ENCODE results near the gene DPPA5.
"Not testable (repeated sequence)": the region's sequence is repeated elsewhere in the genome, so short reads cannot be mapped to it uniquely, and the experiment has no call there.

DPPA5 gene, protein sequence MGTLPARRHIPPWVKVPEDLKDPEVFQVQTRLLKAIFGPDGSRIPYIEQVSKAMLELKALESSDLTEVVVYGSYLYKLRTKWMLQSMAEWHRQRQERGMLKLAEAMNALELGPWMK

DNA sequence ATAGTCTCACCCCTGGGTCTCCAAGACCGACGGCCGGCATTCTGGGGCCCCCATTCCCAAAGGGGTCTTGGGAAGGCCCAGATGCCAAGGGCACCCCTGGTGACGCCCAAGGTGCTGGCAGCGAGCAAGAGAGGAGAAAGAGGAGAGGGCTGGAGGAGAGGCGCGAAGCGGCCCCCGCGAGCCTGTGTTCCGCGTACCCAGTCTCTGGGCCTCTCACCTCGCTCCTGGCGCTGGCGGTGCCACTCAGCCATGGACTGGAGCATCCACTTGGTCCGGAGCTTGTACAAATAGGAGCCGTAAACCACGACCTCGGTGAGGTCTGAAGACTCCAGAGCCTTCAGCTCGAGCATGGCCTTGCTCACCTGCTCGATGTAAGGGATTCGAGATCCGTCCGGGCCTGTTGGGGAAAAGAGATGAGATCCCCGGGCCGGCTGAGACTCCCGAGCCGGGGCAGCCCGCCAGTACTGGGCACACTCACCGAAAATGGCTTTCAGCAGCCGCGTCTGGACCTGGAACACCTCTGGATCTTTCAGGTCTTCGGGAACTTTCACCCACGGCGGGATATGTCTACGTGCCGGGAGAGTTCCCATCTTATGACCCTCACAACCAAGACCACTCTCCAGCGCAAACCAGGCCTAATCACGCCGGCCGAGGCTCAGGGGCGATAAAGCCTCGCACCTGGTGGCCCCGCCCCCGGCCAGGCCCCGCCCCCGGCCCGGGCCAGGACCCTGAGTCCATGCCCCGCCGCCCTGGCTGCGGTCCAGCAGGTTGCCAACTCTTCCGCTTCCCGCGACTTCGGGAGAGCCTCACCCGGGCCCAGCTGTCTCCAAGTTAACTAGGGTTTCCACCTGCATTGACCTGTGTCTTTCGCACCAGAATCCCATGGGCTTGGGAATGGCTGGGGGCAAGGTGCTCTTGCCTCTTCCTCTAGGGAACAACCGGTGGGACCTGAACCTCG lies at the start of gene DPPA5:
Gene DPPA5 (minus strand): TSS at position 641 of the 958 bp plus-strand sequence. CDS start 51 bp downstream, at position 590.
- DNase-seq: no peak

DNA sequence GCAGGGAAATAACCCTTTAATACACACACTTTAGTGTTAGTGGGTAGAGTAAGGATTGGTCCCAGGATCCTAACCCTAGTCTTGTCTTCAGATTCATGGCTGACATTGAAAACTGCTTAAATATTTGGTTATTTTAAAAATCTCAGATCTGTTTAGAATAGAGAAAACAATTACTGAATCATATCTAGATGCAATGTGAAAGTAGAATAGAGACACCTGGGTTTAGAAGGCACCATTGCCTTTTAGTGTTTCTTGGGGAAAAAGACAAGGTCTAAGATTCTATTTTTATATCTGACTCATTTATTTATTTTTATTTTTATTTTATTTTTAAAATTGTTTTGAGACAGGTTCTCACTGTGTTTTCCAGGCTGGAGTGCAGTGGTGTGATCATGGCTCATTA lies 46.6 kb upstream of the DPPA5 start:
- no peak for DNase-seq

DNA sequence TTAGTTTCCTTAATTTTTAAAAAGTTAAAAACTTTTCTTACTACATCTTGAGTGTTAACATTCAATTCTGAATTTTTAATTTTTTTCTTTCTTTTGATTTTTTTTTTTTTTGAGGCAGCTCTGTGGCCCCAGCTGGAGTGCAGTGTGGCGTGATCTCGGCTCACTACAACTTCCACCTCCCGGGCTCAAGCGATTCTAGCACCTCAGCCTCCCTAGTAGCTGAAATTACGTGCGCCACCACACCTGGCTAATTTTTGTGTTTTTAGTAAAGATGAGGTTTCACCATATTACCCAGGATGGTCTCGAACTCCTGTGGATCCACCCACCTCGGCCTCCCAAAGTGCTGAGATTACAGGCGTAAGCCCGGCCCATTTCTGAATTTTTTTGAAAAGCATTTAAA lies 41.8 kb upstream of the DPPA5 start:
- no peak for DNase-seq

DNA sequence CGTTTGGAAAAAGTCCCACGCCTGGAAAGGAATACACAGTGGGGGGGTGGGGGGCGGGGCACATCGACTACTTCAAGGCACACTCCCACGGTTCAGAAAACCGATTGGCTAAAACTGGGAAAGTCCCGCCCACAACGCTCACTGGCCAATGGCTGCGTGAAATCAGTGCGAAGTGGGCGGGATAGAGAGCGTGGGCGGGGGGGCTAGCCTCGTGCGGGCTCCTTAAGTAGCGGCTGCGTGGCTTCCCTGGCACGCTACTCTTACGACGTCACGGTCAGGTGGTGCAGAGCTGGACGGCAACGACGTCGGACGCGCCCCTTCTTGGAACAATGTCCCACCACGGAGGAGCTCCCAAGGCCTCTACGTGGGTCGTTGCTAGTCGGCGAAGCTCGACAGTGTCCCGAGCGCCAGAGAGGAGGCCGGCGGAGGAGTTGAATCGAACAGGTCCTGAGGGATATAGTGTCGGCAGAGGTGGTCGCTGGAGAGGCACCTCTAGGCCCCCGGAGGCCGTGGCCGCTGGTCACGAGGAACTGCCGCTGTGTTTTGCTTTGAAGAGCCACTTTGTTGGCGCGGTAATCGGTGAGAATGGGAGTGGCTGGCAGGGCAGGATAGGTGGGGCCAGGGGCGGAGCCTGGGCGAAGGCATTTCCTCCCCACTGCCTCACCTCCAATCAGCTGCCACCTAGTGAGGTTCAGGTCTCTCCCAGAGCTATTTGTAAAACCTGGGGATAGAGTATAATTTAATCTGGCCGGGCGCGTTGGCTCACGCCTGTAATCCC lies 40.7 kb upstream of the DPPA5 start, which contains the start of gene DDX43:
Gene DDX43 (plus strand): TSS at position 252 of the 778 bp plus-strand sequence. CDS start 78 bp downstream, at position 330.
- peak in 1 of 2 donors; percentile 23 for DNase-seq

DNA sequence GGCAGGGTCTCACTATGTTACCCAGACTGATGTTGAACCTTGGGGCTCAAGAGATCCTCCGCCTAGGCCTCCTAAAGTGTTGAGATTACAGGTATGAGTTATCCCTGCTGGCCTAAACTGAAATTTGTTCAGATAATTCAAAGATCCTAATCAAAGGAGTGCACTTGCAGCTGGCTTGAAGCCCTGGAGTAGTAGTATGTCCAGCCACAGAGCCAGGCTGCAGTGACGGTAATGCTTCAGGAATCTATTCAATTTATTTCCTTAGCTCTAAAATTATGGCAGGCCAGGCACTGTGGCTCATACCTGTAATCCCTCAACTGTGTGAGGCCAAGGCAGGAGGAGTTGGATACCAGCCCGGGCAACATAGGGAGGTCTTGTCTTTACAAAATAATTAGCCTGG lies 39.2 kb upstream of the DPPA5 start:
- DNase-seq: no peak

DNA sequence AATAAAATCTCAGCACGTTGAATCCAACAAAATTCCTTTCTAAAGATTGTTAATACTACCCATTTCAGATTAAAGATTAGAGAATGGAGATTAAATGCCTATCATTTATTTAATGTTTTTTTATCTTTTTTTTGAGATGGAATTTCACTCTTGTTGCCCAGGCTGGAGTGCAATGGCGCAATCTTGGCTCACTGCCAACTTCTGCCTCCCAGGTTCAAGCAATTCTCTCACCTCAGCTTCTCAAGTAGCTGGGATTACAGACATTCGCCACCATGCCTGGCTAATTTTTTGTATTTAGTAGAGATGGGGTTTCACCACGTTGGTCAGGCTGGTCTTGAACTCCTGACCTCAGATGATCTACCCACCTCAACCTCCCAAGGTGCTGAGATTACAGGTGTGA lies 38.1 kb upstream of the DPPA5 start:
- not testable (repeated sequence) for DNase-seq

DNA sequence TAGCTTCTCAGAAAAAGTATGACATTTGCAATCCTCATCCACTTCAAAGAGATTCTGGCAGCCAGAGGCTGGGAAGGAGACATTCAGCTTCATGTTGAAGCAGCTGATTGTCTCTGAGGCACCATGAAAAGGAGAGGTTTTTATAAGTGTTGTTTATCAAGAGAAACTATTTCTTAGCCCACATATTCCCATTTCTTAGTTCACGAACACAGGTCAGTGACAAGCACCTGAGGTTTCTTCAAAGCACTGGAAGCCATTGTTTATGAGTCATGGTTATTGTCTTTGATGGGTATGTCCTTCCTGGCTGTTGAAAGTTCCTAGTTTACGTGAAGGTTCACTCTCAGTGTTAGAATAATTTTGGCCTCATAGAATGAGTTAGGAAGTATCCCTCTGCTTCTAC lies 37.6 kb upstream of the DPPA5 start:
- DNase-seq: no peak

DNA sequence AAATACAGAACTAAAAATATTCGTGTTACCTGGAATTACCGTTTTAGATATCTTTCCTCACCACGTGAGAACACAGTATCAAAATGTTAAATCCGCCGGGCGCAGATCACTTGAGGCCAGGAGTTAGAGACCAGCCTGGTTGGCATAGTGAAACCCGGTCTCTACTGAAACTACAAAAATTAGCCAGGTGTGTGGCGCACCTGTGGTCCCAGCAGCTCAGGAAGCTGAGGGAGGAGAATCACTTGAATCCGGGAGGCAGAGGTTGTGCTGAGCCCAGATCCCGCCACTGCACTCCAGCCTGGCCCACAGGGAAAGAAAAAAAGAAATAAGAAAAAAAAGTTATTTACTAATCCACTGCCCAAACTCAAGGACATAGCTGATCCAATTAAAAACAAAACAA lies 35.8 kb upstream of the DPPA5 start:
- DNase-seq: no peak

DNA sequence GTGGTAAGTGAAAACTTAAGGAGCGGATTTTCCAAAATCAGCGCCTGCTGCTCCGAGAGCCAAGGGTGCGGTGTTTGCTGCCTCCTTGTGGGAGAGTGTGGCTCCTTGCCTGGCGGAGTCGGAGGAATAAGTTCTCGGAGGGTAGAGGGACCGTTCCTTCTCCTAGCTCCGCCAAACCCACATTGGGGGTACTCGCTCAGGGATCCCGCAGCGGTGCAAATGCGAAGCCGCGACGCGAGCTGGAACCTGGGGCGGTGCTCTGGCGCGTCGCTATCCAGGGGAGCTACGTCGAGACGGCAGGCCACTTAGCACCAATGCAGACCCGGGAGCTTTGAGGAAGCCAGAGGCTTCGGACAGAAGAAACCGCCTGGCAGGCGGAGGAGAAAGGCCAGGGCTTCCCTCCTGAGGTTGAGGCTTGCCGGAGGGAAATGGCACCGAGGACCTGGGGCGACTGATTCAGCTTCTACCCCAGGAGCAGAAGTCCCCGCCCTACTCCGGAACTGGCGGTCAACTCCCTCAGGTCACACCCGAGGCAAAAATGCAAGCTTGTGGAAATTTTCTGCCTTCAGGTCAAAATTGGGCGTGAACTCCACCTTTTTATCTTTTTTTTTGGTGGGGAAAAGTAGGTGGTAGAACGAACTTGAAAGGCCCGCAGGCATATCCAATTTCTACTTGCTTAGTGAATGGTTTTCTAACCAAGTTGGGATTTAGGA lies 34.9 kb upstream of the DPPA5 start:
- peak; percentile 47 to 55 for DNase-seq

DNA sequence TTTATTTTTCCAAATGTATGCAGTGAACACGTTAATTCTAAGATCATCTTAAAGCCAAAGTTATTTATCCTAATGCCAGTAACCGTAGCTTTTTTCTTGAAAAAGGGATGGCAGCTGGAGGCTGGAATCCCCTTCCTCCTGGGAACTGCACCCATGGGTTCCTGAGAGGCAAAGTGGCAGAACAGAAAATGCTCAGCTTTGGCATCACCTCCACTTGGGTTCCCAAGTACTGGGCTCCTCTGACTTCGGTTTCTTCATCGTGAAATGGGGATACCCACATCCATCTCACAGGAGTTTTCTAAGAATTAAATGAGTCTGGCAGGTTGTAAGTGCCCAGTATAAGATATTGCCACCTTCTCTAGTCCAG lies 34.3 kb upstream of the DPPA5 start:
- DNase-seq: no peak

DNA sequence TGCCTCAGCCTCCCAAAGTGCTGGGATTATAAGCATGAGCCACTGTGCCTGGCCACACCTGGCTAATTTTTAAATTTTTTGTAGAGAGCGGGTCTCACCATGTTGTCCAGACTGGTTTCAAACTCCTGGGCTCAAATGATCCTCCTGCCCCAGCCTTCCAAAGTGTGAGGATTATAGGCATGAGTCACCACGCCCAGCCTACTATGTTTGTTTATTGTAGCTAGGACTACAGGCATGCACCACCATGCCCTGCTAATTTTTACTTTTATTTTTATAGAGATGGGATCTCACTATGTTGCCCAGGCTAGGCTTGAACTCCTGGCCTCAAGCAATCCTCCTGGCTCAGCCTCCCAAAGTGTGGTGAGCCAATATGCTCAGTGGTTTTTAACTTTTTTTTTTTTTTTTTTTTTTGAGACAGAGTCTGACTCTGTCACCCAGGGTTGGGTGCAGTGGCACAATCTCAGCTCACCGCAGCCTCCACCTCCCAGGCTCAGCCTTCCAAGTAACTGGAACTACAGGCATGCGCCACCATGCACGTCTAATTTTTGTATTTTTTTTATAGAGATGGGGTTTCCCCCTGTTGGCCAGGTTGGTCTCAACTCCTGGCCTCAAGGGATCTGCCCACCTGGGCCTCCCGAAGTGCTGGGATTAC lies 28.5 kb upstream of the DPPA5 start:
- no peak for DNase-seq

DNA sequence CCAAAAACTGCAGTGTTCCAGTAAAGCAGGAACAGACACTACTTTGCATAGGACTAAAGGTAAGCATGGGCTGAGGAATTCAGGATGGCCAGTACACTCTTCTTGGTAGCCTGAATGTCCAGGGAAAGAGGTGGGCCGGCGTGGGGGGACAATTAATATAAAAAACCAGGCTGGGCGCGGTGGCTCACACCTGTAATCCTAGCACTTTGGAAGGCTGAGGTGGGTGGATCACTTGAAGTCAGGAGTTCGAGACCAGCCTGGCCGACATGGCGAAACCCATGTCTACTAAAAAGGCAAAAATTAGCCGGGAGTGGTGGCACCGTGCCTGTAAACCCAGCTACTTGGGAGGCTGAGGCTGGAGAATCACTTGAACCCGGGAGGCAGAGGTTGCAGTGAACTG lies 27.5 kb upstream of the DPPA5 start:
- DNase-seq: not testable (repeated sequence)

DNA sequence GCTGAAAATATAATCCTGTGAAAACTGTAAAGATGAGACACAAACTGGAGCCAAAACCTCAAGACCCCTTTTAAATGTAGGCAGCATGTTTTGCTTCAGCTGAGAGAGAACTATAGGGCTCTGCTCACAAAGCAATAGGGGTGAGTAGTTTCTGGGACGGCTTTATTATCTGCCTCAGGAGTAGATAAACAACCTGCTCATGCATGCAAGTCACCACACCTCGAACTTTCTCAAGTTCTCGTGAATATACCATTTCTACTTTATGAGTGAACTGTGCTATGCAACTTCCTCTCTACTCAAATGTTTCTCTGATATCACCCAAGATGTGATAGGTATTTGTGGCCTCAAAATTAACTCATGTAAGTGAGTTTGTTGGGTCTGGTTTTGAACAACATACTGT lies 23.1 kb upstream of the DPPA5 start:
- no peak for DNase-seq

DNA sequence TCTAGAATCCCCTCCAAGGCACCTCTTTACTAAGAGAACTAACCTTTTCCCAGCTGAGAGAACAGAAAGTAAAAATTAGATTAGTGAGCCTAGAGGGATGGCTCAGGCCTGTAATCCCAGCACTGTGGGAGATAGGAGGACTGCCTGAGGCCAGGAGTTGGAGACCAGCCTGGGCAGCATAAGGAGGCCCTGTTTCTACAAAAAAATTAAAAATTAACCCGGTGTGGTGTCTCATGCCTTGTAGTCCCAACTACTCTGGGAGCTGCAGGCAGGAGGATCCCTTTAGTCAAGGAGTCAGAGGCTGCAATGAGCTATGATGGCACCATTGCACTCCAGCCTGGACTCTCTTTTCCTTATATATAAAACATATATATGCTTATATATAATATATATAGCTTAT lies 21.1 kb upstream of the DPPA5 start:
- no peak for DNase-seq

DNA sequence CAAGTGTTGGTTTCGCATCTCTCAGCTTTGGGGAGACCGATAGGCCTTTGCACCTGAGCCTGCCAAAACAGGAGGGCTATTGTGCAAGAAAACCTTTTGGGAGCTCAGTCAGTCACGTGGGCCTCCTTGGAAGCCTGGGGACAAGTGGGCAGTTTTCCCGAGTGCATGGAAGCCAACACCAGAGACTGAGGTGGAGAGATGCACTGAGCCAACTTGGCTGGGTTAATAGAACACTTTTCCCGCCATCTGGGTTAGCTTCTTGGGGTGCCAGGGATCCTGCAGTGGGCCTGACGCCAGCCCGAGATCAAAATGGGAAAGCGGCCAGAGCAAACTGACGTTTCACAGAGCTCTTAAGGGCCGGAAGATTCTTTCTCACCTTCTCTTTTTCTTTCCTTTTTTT lies 18.4 kb upstream of the DPPA5 start:
- DNase-seq: no peak

DNA sequence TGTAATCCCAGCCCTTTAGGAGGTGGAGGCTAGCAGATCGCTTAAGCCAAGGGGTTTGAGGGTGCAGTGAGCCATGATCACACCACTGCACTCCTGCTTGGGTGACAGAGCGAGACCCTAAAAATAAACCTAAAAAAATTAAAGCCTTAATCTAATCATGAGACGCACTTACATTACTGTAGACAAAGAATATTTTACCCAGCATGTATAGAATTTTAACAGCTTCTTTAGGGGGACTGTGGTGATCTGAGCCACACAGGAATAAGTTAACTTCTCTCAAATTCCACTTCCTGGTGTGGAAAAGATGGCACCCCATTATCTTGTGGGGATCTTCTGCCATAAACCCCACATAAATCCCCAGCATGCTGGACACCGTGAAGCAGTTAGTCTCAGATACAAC lies 17.9 kb upstream of the DPPA5 start:
- no peak for DNase-seq

DNA sequence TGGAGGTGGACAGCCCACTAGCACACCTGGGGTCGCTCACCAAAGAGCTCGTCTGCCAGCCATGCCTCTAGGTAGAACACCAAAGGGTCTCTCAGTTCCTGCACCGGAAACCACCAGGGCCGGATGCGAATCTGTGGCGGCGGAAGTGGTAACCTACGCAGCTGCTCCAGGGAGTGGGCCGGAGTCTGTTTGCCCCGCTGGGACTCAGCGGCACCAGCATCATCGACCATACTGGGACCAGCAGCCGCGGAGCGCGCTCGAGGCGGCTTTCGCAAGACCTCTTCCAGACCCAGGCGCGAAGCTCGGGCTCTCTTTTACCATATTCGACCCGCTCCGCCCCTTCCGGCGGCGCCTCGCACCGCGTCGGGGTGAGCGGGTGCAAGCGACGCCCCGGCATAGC lies 15.5 kb upstream of the DPPA5 start, which contains the start of gene OOEP:
Gene OOEP (minus strand): TSS at position 335 of the 400 bp plus-strand sequence. CDS start 105 bp downstream, at position 230.
- DNase-seq: no peak

DNA sequence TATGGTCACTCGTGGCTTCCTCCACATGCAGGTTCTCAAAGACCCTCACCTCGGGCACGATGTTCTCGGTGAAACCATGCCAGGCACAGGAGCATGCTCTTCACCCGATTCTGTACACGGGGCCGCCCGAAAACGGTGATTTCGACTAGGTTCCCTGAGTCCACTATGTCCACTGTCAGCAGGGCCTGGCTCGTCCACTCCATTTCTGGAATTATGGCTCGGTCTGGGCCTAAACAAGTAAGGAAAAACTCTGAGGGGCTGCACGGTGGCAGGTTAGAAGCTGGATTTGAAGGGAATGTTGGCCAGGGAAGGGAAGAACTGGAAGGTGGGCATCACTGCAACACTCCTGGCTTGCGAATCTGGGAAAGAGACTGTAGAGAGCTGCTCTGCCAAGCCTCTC lies 15.1 kb upstream of the DPPA5 start:
- no peak for DNase-seq

DNA sequence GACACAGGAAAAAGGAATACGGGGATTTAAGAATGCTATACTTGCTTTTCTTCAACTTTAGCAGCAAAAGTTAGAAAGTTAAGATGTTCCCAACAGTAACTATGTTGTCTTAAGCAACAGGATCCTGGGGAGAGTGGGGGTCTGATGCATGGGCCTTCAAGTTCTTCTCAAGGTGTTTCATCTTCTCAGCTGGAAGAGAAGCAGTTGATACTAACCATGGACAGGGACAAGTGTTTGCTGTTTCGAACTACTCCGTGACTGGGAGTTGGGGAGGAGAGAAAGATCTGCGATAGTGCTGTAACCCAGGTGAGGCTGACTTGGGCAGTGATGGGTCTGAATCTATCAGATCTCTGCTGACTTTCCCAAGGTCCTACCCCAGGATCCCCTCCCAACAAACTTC lies 14.6 kb upstream of the DPPA5 start:
- no peak for DNase-seq

DNA sequence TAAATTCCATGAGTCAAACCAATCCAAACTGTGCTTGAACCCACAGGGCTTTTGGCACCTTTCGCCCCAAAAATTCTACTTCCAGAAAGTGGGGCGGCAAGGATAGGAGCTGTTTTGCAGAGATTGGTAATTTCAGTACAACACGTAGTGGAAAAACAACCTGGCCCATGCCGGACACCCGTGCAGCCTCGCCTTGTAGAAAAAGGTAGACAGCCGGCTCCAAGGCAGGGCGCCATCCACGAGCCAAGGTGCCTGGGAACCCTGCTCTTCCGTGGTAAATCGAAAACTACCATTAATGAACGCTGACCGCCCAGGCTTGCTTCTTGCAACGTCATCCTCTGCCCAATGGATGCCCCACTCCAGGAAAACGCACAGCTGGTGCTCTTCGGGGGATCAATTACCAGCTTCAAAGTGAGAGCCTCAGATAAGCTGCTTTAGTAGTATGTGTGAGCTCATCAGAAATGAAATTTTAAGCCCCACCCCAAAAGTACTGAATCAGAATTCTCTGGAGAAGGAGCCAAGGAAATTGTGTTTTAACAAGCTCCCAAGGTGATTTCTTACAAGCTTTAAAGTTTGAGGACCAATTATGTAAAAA lies 13.8 kb upstream of the DPPA5 start:
- no peak for DNase-seq

DNA sequence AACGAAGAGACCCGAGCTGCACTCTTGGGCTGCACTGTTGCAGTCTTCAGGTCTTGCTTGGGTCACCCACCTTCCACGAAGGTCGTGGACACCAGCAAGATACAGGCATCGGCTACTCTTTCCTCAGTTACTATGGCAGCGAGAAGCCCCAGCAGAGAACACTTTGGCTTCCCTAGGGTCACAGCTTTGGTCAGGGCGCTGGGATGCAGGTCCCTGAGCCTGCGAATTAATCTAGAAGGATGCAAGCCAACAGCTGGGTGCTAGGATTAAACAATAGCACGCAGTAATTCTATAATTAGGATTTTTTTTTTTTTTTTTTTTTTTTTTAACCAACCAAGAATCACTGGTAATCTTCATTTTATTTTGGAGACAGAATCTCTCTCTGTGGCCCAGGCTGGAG lies 10.5 kb upstream of the DPPA5 start:
- DNase-seq: no peak

DNA sequence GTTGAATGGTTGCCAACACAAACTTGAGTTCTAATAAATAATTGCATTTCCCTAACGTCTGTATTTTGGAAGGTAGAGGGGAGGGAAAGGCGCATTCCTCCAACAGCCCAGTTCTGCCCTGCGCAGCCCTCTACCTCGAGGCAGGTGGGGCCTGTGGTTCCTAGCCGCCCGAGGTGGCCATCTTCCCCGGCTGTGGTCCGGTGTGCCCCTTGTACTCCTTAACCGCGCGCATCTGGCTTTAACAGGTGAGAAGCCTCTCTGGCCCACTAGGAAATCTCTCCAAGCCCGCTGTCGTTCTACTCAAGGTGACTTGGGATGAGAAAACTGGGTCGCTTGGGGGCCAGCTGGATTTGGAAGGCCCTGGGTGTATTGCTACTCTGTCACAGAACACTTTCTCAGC lies 10.0 kb upstream of the DPPA5 start:
- no peak for DNase-seq

All from activated CD4-positive, alpha-beta T cell treated with anti-CD3 and anti-CD28 coated beads for 4 hours (primary cell).